Measurements from ENCODE around the gene STX3.

GRCh38 chr11:59767225-59767611 is 12.0 kb downstream of the STX3 start:
- TF ChIP-seq, protein P1, sequence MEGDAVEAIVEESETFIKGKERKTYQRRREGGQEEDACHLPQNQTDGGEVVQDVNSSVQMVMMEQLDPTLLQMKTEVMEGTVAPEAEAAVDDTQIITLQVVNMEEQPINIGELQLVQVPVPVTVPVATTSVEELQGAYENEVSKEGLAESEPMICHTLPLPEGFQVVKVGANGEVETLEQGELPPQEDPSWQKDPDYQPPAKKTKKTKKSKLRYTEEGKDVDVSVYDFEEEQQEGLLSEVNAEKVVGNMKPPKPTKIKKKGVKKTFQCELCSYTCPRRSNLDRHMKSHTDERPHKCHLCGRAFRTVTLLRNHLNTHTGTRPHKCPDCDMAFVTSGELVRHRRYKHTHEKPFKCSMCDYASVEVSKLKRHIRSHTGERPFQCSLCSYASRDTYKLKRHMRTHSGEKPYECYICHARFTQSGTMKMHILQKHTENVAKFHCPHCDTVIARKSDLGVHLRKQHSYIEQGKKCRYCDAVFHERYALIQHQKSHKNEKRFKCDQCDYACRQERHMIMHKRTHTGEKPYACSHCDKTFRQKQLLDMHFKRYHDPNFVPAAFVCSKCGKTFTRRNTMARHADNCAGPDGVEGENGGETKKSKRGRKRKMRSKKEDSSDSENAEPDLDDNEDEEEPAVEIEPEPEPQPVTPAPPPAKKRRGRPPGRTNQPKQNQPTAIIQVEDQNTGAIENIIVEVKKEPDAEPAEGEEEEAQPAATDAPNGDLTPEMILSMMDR (IDR thresholded peaks at IDR 0.05), result no peak
- TF ChIP-seq POLR2AphosphoS5 (IDR thresholded peaks at IDR 0.05) (no peak), POLR2A (IDR thresholded peaks at IDR 0.05) (no peak)

All from prostate gland (tissue), 2 donors.